CD4-positive, alpha-beta T cell treated with Interferon gamma for 1 hour (primary cell): ENCODE data around the gene SH3BP2.

Experiments used
- DNase-seq: peaks from one replicate; pipeline ENCODE4 v3.0.0-alpha.2; 2020

SH3BP2 gene

GRCh38 chr4:2834001-2834921 is 41.4 kb downstream of the SH3BP2 start:
- no peak for DNase-seq

- DNase-seq = no peak
These were observed 43.1 kb downstream of the SH3BP2 start for GRCh38 chr4:2835978-2836377.

GRCh38 chr4:2836391-2836859 is 43.5 kb downstream of the SH3BP2 start:
- no peak for DNase-seq

- DNase-seq = no peak
These were observed 44.4 kb downstream of the SH3BP2 start for GRCh38 chr4:2837110-2837903.

- peak; percentile 76 for DNase-seq
These were observed 45.1 kb downstream of the SH3BP2 start for GRCh38 chr4:2837904-2838496.

GRCh38 chr4:2839060-2839459 is 46.2 kb downstream of the SH3BP2 start:
- no peak for DNase-seq

- no peak for DNase-seq
These were observed 49.9 kb downstream of the SH3BP2 start for GRCh38 chr4:2842687-2843262.

- peak; percentile 92 for DNase-seq
These were observed 50.5 kb downstream of the SH3BP2 start, which contains the start of gene ADD1 for GRCh38 chr4:2843263-2843940. TSS of gene ADD1 (plus strand) at chr4:2843844. CDS start at chr4:2875916, 32,072 bp downstream.

GRCh38 chr4:2843941-2844584 is 51.2 kb downstream of the SH3BP2 start:
- DNase-seq = no peak

- no peak for DNase-seq
These were observed 53.3 kb downstream of the SH3BP2 start for GRCh38 chr4:2846172-2846571.

GRCh38 chr4:2847302-2847871 is 54.5 kb downstream of the SH3BP2 start:
- no peak for DNase-seq

- no peak for DNase-seq
These were observed 55.6 kb downstream of the SH3BP2 start for GRCh38 chr4:2848449-2848848.

- no peak for DNase-seq
These were observed 56.6 kb downstream of the SH3BP2 start for GRCh38 chr4:2849267-2850152.

- no peak for DNase-seq
These were observed 58.3 kb downstream of the SH3BP2 start for GRCh38 chr4:2850966-2851798.

GRCh38 chr4:2852481-2852921 is 59.6 kb downstream of the SH3BP2 start:
- peak; percentile 69 for DNase-seq

GRCh38 chr4:2855584-2855983 is 62.7 kb downstream of the SH3BP2 start:
- DNase-seq = no peak

GRCh38 chr4:2856266-2856665 is 63.4 kb downstream of the SH3BP2 start:
- DNase-seq = no peak

GRCh38 chr4:2857349-2857927 is 64.6 kb downstream of the SH3BP2 start:
- no peak for DNase-seq
